AG10803 (cell line): ENCODE results near the gene SEZ6L2.

Experiments
- DNase-seq: peaks from one replicate; pipeline ENCODE4 v3.0.0; 2010; ENCODE audit warnings: low read depth
- H3K4me3 ChIP-seq: 2 replicates; pipeline ENCODE4 v1.5.1; 2011; ENCODE audit warnings: mild to moderate bottlenecking, low read length, control low read depth
- CTCF ChIP-seq: conservative IDR thresholded peaks from 2 replicates; pipeline ENCODE4 v1.5.1; 2011; ENCODE audit warnings: mild to moderate bottlenecking, low read length, control low read depth, inconsistent platforms

SEZ6L2 gene

GRCh38 chr16:29849505-29849904 is 49.8 kb downstream of the SEZ6L2 start:
- no peak overlapping the region for H3K4me3 ChIP-seq
- DNase-seq: no peak
- no peak for TF ChIP-seq CTCF

- DNase-seq: peak; percentile 60
- TF ChIP-seq CTCF: peak; percentile 82
- H3K4me3 ChIP-seq: no peak overlapping the region
Observed at GRCh38 chr16:29848420-29849297, 50.7 kb downstream of the SEZ6L2 start.

GRCh38 chr16:29845656-29846055 is 53.7 kb downstream of the SEZ6L2 start:
- DNase-seq: no peak
- H3K4me3 ChIP-seq: no peak overlapping the region
- TF ChIP-seq CTCF: no peak

GRCh38 chr16:29844575-29845331 is 54.6 kb downstream of the SEZ6L2 start:
- TF ChIP-seq CTCF: no peak
- no peak overlapping the region for H3K4me3 ChIP-seq
- peak; percentile 33 for DNase-seq

- H3K4me3 ChIP-seq: no peak overlapping the region
- no peak for DNase-seq
- no peak for TF ChIP-seq CTCF
Observed at GRCh38 chr16:29843931-29844330, 55.4 kb downstream of the SEZ6L2 start.

- no peak for DNase-seq
- H3K4me3 ChIP-seq: no peak overlapping the region
- TF ChIP-seq CTCF: no peak
Observed at GRCh38 chr16:29842732-29843346, 56.5 kb downstream of the SEZ6L2 start.
